ENCODE results near the gene CBX2.

Gene CBX2

DNA sequence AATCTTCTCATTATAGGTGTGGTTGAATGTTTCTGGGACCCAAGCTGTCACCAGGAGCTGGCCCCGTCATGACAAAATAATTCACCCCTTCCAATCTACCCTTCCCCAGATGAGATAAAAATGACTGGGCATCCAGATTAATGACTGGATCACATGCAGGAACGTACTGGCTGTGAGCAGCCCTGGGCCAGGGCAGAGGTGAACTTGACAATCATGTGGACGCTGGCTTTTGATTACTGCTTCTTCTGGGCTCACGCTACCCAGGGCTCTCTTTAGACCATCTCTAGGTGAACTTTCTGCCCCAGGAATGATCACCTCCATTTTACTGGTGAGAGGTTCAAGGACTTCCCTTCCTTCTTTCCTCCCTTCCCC, 43.0 kb downstream of the CBX2 start:
- Histone ChIP-seq H3K36me3 (ENCODE audit: insufficient read depth, low read length) (no peaks in the 10 kb centered on the region), H3K4me3 (ENCODE audit: low read depth in 1 of 2, low read length in 2 of 2) (no peak overlapping the region), H2AFZ (ENCODE audit: low read depth, low read length) (no peak overlapping the region), H4K20me1 (ENCODE audit: insufficient read depth, low read length) (no peaks in the 10 kb centered on the region), H3K79me2 (ENCODE audit: insufficient read depth, low read length) (no peaks in the 10 kb centered on the region), H3K4me2 (ENCODE audit: insufficient read depth, low read length) (no peak overlapping the region), H3K4me1 (ENCODE audit: insufficient read depth, low read length) (no peaks in the 10 kb centered on the region), H3K9me3 (ENCODE audit: insufficient read depth, low read length, severe bottlenecking) (no peaks in the 10 kb centered on the region), H3K27me3 (ENCODE audit: insufficient read depth, low read length, poor library complexity) (no peaks in the 10 kb centered on the region), H3K9ac (ENCODE audit: low read depth, low read length) (no peak overlapping the region), H3K27ac (ENCODE audit: low read length) (no peak overlapping the region)
- DNase-seq (no peak), ATAC-seq (ENCODE audit: insufficient read depth, low read depth) (no peak)
- TF ChIP-seq EZH2 (IDR thresholded peaks at IDR 0.05; ENCODE audit: borderline replicate concordance, low read depth, low read length, severe bottlenecking) = no peak
- TF ChIP-seq, protein P1, sequence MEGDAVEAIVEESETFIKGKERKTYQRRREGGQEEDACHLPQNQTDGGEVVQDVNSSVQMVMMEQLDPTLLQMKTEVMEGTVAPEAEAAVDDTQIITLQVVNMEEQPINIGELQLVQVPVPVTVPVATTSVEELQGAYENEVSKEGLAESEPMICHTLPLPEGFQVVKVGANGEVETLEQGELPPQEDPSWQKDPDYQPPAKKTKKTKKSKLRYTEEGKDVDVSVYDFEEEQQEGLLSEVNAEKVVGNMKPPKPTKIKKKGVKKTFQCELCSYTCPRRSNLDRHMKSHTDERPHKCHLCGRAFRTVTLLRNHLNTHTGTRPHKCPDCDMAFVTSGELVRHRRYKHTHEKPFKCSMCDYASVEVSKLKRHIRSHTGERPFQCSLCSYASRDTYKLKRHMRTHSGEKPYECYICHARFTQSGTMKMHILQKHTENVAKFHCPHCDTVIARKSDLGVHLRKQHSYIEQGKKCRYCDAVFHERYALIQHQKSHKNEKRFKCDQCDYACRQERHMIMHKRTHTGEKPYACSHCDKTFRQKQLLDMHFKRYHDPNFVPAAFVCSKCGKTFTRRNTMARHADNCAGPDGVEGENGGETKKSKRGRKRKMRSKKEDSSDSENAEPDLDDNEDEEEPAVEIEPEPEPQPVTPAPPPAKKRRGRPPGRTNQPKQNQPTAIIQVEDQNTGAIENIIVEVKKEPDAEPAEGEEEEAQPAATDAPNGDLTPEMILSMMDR (IDR thresholded peaks at IDR 0.05; ENCODE audit: borderline replicate concordance, extremely low read depth, low read length, poor library complexity, severe bottlenecking) = no peak

DNA sequence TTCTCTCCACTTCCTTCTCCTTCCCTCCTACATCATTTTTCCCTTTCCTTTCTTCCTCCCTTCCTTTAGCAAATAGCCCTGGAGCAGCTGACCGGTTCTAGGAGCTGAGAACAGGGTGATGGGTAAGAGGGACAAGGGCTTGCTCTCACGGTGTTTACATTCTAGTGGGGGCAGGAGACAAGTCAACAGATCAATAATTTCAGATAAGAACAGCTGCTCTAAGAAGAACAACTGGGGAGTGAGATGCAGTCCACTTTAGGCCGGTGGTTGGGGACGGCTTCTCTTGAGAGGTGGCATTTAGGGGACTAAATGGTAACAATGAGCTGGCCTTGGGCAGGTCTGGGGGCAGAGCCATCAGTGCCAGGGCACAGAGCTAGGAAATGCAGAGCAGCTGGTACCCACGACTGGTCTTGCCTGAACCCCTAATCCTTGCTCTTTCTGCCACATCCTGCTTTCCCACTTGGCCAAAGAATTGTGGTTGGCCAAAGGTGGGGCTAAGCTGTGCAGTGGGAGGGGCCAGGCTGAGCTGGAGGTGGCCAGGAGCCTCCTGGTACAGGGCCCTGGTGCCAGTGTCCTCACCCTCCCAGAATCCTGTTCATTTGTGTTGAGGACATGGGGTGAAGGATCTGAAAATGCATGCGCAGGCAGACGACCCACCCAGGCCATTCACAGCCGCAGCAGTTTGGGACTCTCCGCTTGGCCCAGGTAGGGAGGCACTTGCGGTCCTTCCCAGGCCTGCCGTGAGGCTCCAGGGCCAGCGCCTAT, 43.6 kb downstream of the CBX2 start:
- Histone ChIP-seq H3K4me3 (ENCODE audit: low read depth in 1 of 2, low read length in 2 of 2) (no peak overlapping the region), H3K9me3 (ENCODE audit: insufficient read depth, low read length, severe bottlenecking) (no peaks in the 10 kb centered on the region), H3K4me1 (ENCODE audit: insufficient read depth, low read length) (no peaks in the 10 kb centered on the region), H3K4me2 (ENCODE audit: insufficient read depth, low read length) (no peak overlapping the region), H4K20me1 (ENCODE audit: insufficient read depth, low read length) (no peaks in the 10 kb centered on the region), H3K79me2 (ENCODE audit: insufficient read depth, low read length) (no peaks in the 10 kb centered on the region), H3K27me3 (ENCODE audit: insufficient read depth, low read length, poor library complexity) (no peaks in the 10 kb centered on the region), H3K27ac (ENCODE audit: low read length) (no peak overlapping the region), H3K36me3 (ENCODE audit: insufficient read depth, low read length) (no peaks in the 10 kb centered on the region), H2AFZ (ENCODE audit: low read depth, low read length) (no peak overlapping the region), H3K9ac (ENCODE audit: low read depth, low read length) (no peak overlapping the region)
- no peak for DNase-seq
- TF ChIP-seq, protein P1 (IDR thresholded peaks at IDR 0.05; ENCODE audit: borderline replicate concordance, extremely low read depth, low read length, poor library complexity, severe bottlenecking) = no peak
- no peak for TF ChIP-seq EZH2 (IDR thresholded peaks at IDR 0.05; ENCODE audit: borderline replicate concordance, low read depth, low read length, severe bottlenecking)
- ATAC-seq (ENCODE audit: insufficient read depth, low read depth) = no peak

DNA sequence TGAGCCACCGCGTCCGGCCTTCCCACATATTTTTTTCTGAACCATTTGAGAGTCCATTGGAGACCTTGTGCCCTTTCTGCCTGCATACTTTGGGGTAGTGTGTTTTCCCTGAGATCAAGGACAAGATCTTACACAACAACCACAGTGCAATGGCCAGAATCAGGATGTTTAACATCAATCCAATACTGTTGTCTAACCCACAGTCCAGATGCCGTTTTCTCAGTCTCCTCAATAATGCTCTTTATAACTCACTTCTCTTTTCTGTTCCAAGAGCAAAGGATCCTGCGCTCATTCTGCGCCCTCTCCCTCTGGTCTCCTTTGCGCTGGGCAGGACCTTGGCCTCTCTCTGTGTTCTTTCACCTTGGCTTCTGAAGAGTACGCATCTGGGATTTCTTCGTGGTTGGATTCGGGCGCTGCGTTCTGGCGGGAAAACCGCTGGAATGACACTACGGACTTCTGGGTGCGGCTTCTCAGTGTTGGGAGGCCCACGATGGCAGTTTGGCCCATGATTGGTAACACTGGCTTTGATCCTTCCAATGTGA, 44.7 kb downstream of the CBX2 start:
- no peaks in the 10 kb centered on the region for H3K36me3 ChIP-seq (ENCODE audit: insufficient read depth, low read length)
- DNase-seq = no peak
- H3K9me3 ChIP-seq (ENCODE audit: insufficient read depth, low read length, severe bottlenecking) = no peaks in the 10 kb centered on the region
- ATAC-seq (ENCODE audit: insufficient read depth, low read depth) = no peak
- no peak overlapping the region for H3K27ac ChIP-seq (ENCODE audit: low read length)
- TF ChIP-seq, protein P1 (IDR thresholded peaks at IDR 0.05; ENCODE audit: borderline replicate concordance, extremely low read depth, low read length, poor library complexity, severe bottlenecking) = no peak
- no peak for TF ChIP-seq EZH2 (IDR thresholded peaks at IDR 0.05; ENCODE audit: borderline replicate concordance, low read depth, low read length, severe bottlenecking)
- no peak overlapping the region for H3K9ac ChIP-seq (ENCODE audit: low read depth, low read length)
- 0 out of 2 replicates have a peak, but pooled peaks cover 2% of the 10 kb centered on the region for H4K20me1 ChIP-seq (ENCODE audit: insufficient read depth, low read length)
- H3K4me2 ChIP-seq (ENCODE audit: insufficient read depth, low read length) = no peak overlapping the region
- H3K4me3 ChIP-seq (ENCODE audit: low read depth in 1 of 2, low read length in 2 of 2) = no peak overlapping the region
- H2AFZ ChIP-seq (ENCODE audit: low read depth, low read length) = no peak overlapping the region
- no peaks in the 10 kb centered on the region for H3K27me3 ChIP-seq (ENCODE audit: insufficient read depth, low read length, poor library complexity)
- no peaks in the 10 kb centered on the region for H3K79me2 ChIP-seq (ENCODE audit: insufficient read depth, low read length)
- no peaks in the 10 kb centered on the region for H3K4me1 ChIP-seq (ENCODE audit: insufficient read depth, low read length)

Data from DND-41 (cell line).